ENCODE measurements around the gene AKAP8L. TPM values are rescaled to one million over a fixed set of nuclear protein-coding genes. Genes with fewer than 3 reads are reported as not detected.
"Not testable (repeated sequence)": the region's sequence is repeated elsewhere in the genome, so short reads cannot be mapped to it uniquely, and the experiment has no call there.

The AKAP8L gene
- total RNA-seq, 1 experiment from 2014 or later, result 33.8 TPM

DNA sequence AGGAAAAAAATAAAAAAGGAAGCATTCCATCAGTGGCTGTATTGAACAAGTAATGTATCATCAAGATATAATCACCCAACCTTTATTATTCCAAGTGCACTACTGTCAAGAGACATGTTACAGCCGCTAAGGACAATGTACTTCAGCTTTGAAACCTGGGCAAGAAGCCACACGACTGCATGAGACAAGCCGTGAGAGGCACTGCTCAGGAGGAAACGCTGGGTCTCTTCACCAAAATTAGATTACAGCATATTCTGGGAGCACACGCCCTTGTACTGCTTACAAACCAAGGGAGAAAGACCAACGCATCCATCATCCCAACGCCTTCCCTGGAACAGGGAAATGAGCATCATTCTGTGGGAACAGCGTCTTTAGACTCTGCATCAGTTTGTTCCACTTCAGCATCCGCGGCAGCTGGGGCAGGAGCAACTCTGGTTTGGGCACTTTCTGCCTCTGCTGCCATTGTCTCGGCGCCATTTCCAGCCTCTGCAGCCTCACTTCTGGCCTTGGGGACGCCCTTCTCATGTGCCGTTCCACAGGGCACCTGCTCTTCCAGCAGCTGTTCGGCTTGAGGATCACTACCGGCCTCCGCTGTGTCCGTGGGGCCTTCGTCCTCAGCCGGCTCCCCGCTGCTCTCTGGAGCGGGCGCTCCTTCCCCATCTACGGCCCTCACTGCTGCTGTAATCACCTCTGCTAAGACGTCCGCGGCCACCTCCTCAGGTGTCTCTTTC lies 64.1 kb downstream of the AKAP8L start:
- no peak for DNase-seq (ENCODE audit: low read depth)

DNA sequence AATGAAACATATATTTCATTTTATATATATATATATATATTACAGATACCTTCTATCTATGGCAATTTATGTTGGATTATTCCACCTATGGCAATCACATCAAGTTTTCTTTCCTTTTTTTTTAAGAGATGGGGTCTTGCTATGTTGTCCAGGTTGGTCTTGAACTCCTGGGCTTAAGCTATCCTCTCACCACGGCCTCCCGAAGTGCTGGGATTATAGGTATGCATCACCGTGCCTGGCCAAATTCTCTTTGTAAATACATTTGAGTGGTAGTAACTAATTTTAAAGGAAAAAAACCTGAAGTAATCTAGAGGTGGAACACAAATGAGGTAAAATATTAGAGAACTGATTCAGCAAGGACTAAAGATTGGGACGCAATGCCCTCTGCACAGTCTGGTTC lies 64.9 kb downstream of the AKAP8L start:
- no peak for DNase-seq (ENCODE audit: low read depth)

- DNase-seq (ENCODE audit: low read depth), result not testable (repeated sequence)
Measured at GRCh38 chr19:15352535-15352934, 66.3 kb downstream of the AKAP8L start.

GRCh38 chr19:15341328-15341727 lies 77.5 kb downstream of the AKAP8L start:
- DNase-seq (ENCODE audit: low read depth), result not testable (repeated sequence)

DNA sequence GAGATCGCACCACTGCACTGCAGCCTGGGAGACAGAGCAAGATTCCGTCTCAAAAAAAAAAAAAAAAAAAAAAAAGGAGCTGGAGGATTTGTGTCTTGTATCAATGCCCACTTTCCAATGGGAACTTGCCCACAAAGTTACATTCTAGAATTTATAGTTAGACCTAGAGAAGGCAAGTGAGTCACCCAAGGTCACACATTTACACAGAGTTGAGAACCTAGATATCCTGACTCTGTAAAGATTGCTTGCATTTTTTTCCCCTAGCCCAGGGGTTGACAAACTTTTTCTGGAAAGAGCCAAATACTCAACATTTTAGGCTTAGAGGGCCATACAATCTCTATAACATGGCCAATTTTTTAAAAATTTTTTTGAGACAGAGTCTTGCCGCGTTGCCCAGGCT lies 78.7 kb downstream of the AKAP8L start:
- no peak for DNase-seq (ENCODE audit: low read depth)

- DNase-seq (ENCODE audit: low read depth), result no peak
Measured at GRCh38 chr19:15337202-15337601, 81.6 kb downstream of the AKAP8L start.

- not testable (repeated sequence) for DNase-seq (ENCODE audit: low read depth)
Measured at GRCh38 chr19:15335992-15336391, 82.8 kb downstream of the AKAP8L start.

GRCh38 chr19:15332311-15332996 lies 86.3 kb downstream of the AKAP8L start, which contains the start of gene BRD4:
BRD4 (minus strand) TSS chr19:15332539; CDS start chr19:15273099, 59,440 bp downstream.
- peak; percentile 56 for DNase-seq (ENCODE audit: low read depth)

GRCh38 chr19:15331419-15332310 lies 87.1 kb downstream of the AKAP8L start:
- peak; percentile 34 for DNase-seq (ENCODE audit: low read depth)

DNA sequence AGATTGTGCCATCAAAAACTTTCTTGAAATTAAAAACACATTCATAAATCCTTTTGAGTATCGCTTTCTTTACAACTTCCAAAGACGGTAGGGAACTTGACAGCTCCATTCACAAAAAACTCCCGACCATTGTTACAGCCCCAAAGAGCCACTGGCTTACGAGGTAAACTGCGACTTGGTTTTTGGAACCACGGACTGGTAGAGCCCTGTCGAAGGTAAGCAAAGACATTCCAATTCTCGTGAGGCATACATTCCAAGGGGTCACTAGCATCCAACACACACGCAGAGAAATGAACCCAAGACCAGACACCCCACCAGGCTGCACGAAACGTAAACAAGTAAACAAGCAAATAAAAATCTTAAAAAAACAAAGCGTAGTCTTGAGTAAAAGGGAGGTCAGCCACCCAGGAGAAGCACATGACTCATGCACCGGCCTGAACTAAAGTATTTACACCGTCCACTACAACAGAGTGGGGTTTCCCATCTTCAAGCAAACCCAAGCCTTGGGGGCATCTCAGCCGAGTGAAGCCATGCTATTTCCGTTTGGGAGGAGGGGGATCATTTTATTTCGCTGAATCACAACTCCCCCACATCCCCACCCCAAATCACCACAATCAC lies 87.9 kb downstream of the AKAP8L start:
- DNase-seq (ENCODE audit: low read depth), result peak; percentile 92

Other genes starting within 250 kb of the AKAP8L start
- 0.60 and 0.68 TPM in 2 replicates for gene NOTCH3, start 218.0 kb downstream of the AKAP8L start, total RNA-seq (2014; rRNA removed; shearing (Covaris generic))
- gene EPHX3, start 186.5 kb downstream of the AKAP8L start, total RNA-seq (2014; rRNA removed; shearing (Covaris generic)), result not detected in 2 replicates
- gene BRD4, start 86.4 kb downstream of the AKAP8L start, total RNA-seq (2014; rRNA removed; shearing (Covaris generic)), result 8.3 and 9.1 TPM in 2 replicates
- gene AKAP8, start 39.2 kb downstream of the AKAP8L start, total RNA-seq (2014; rRNA removed; shearing (Covaris generic)), result 9.5 and 11.6 TPM in 2 replicates
- gene WIZ, start 31.0 kb upstream of the AKAP8L start, total RNA-seq (2014; rRNA removed; shearing (Covaris generic)), result 4.2 and 7.1 TPM in 2 replicates
- gene RASAL3, start 45.6 kb upstream of the AKAP8L start, total RNA-seq (2014; rRNA removed; shearing (Covaris generic)), result 0.72 and 0.88 TPM in 2 replicates
- gene PGLYRP2, start 60.5 kb upstream of the AKAP8L start, total RNA-seq (2014; rRNA removed; shearing (Covaris generic)), result not detected in 2 replicates
- not detected in 2 replicates for gene CYP4F22, start 89.5 kb upstream of the AKAP8L start, total RNA-seq (2014; rRNA removed; shearing (Covaris generic))
- gene CYP4F8, start 196.2 kb upstream of the AKAP8L start, total RNA-seq (2014; rRNA removed; shearing (Covaris generic)), result not detected in 2 replicates
- gene CYP4F3, start 221.9 kb upstream of the AKAP8L start, total RNA-seq (2014; rRNA removed; shearing (Covaris generic)), result not detected in 2 replicates

All from RPMI7951 (cell line).